Spleen (tissue), 11 donors: ENCODE data around the gene INHBE. TPM values are rescaled to one million over a fixed set of nuclear protein-coding genes. Genes with fewer than 3 reads are reported as not detected.
A peak's percentile ranks its signal among the peaks of the same experiment; 100 is the strongest.

Experiments
- DNase-seq: peaks from one replicate; pipeline ENCODE4 v3.0.0-alpha.2; 2020
- H3K27ac ChIP-seq, 8 donors: fragments of 200-600 bp; sonication (generic) in 7 of 8; 1 replicate in 4 of 8; 2 replicates in 4 of 8; pipeline versions ENCODE4 v1.5.0 to v1.8.0; 2016 to 2021; ENCODE audit warnings: inconsistent platforms in 4 of 8, mild to moderate bottlenecking in 4 of 8, moderate library complexity in 1 of 8
- H3K27me3 ChIP-seq, 7 donors: fragments of 200-600 bp; sonication (generic) in 6 of 7; replicated peaks in 1 of 7; 1 replicate in 4 of 7; 2 replicates in 3 of 7; pipeline versions ENCODE4 v1.5.0 to v1.8.0; 2016 to 2021; ENCODE audit warnings: inconsistent platforms in 3 of 7, mild to moderate bottlenecking in 1 of 7
- H3K36me3 ChIP-seq, 6 donors: fragments of 200-600 bp; sonication (generic) in 5 of 6; 1 replicate in 4 of 6; 2 replicates in 2 of 6; pipeline versions ENCODE4 v1.5.0 to v1.8.0; 2016 to 2021; ENCODE audit warnings: inconsistent platforms in 2 of 6
- H3K4me1 ChIP-seq, 6 donors: fragments of 200-600 bp; sonication (generic) in 5 of 6; 1 replicate in 3 of 6; 2 replicates in 3 of 6; pipeline versions ENCODE4 v1.5.0 to v1.8.0; 2016 to 2021; ENCODE audit warnings: inconsistent platforms in 3 of 6
- H3K4me3 ChIP-seq, 8 donors: fragments of 200-600 bp; sonication (generic) in 7 of 8; 1 replicate in 4 of 8; 2 replicates in 4 of 8; pipeline versions ENCODE4 v1.5.0 to v1.8.0; 2016 to 2021; ENCODE audit warnings: inconsistent platforms in 4 of 8, mild to moderate bottlenecking in 4 of 8, moderate library complexity in 2 of 8
- H3K9me3 ChIP-seq, 8 donors: fragments of 200-600 bp; sonication (generic) in 7 of 8; 1 replicate in 4 of 8; 2 replicates in 4 of 8; pipeline versions ENCODE4 v1.5.0 to v1.8.0; 2016 to 2021; ENCODE audit warnings: inconsistent platforms in 4 of 8
- CTCF ChIP-seq, 11 experiments: fragments of 200-600 bp in 7 of 11; fragments of 450-650 bp in 4 of 11; sonication (generic) in 4 of 11; IDR thresholded peaks in 8 of 11; conservative IDR thresholded peaks in 3 of 11; 1 replicate in 7 of 11; 2 replicates in 4 of 11; pipeline versions ENCODE4 v1.4.0 to v1.8.0; 2016 to 2021; ENCODE audit warnings: antibody characterized with exemption in 11 of 11, inconsistent platforms in 4 of 11, mild to moderate bottlenecking in 1 of 11
- POLR2A ChIP-seq, 3 donors: fragments of 450-650 bp; IDR thresholded peaks; one replicate each; pipeline ENCODE4 v1.5.1; 2017; ENCODE audit warnings: antibody characterized with exemption in 3 of 3, mild to moderate bottlenecking in 1 of 3
- POLR2AphosphoS5 ChIP-seq, 3 donors: sonication (generic); formaldehyde crosslinking; IDR thresholded peaks; one replicate each; pipeline ENCODE4 v1.5.1; 2017; ENCODE audit warnings: antibody characterized with exemption in 3 of 3
- WGBS, 5 donors: extraction: QIAGEN DNeasy Blood & Tissue Kit in 3 of 5; methylation state at CpG; one replicate each; pipeline versions ENCODE4 v1.1.5 to v1.1.7; 2013 to 2018; 5-methylcytosine and 5-hydroxymethylcytosine counted together
- intact Hi-C: fragments of 100-400 bp; cut with DNase I; formaldehyde crosslinking; loops from one replicate; pipeline ENCODE4 v1.15.0; 2023; ENCODE audit warnings: low total_unique reads
- polyA plus RNA-seq, 3 donors: library from polyadenylated mRNA; stranded (reverse); fragments of 200-250 nt; gene quantifications; one replicate each; pipeline ENCODE4 v1.2.1, GENCODE V29; 2013
- total RNA-seq, 7 donors: library from RNA; depleted of rRNA in 3 of 7; stranded (reverse); fragments of >200 nt in 3 of 7; fragmentation: NEBNext Ultra II Directional in 4 of 7; extraction: Animal tissue kit (Norgen Biotek cat#: 25700) in 4 of 7; gene quantifications; one replicate each; pipeline versions ENCODE4 v1.1.0 to v1.2.1, GENCODE V29; 2016 to 2021
- donor health status: healthy with polysubstance abuse.
- donor health status: DM: no; HTN: no; CAD: no; lungs with moderate emphysema.
- donor health status: DM: no; HTN: no; CAD: no.
- donor health status: Bipolar disorder and iron deficiency.
- donor health status: healthy.
- donor health status: DM: no; HTN: no; CAD: no.
- donor health status: DM: yes; HTN: yes; CAD: no.

INHBE gene
- total and polyA plus RNA-seq, 10 donors, result 0.02 TPM; not detected in 9

- Histone ChIP-seq H3K4me3 (peak overlapping the region; percentile 60 to 91 (median 65)), H3K4me1 (peaks cover 31 to 67% (median 46%) of the 10 kb centered on the region in 6 donors), H3K9me3 (no peaks in the 10 kb centered on the region), H3K27me3 (peaks cover 0 to 29% (median 13%) of the 10 kb centered on the region in 7 donors), H3K36me3 (no peaks in the 10 kb centered on the region), H3K27ac (peak overlapping the region; percentile 84 to 94 (median 88))
- 11 to 25% (median 14%) methylated on average over 3 of the region's 3 CpGs for WGBS, 5 donors
- intact Hi-C loops, result no loop called here
- no peak for DNase-seq
- TF ChIP-seq CTCF (IDR thresholded peaks at IDR 0.05 in 8 of 11, conservative IDR thresholded peaks at IDR 0.05 in 3 of 11), result no peak
- TF ChIP-seq POLR2A (IDR thresholded peaks at IDR 0.05), result peak in 1 of 3 donors; percentile 19
Measured at GRCh38 chr12:57458665-57459054, 3.6 kb downstream of the INHBE start.

- 0 to 2% (median 0%) methylated on average over 17 to 24 of the region's 24 CpGs for WGBS, 5 donors
- peak; percentile 97 for DNase-seq
- Histone ChIP-seq H3K36me3 (no peaks in the 10 kb centered on the region), H3K4me1 (peaks cover 31 to 67% (median 46%) of the 10 kb centered on the region in 6 donors), H3K27me3 (peaks cover 0 to 29% (median 13%) of the 10 kb centered on the region in 7 donors), H3K4me3 (peak overlapping the region; percentile 60 to 91 (median 65)), H3K9me3 (no peaks in the 10 kb centered on the region), H3K27ac (peak overlapping the region; percentile 84 to 94 (median 88))
- peak; percentile 94 to 100 (median 97) for TF ChIP-seq CTCF (IDR thresholded peaks at IDR 0.05 in 8 of 11, conservative IDR thresholded peaks at IDR 0.05 in 3 of 11)
- peak in 1 of 3 donors; percentile 51 for TF ChIP-seq POLR2A (IDR thresholded peaks at IDR 0.05)
- TF ChIP-seq POLR2AphosphoS5 (IDR thresholded peaks at IDR 0.05), result peak; percentile 62 to 88 (median 79)
- intact Hi-C loops, result no loop called here
Measured at GRCh38 chr12:57459055-57459749, 4.1 kb downstream of the INHBE start.

DNA sequence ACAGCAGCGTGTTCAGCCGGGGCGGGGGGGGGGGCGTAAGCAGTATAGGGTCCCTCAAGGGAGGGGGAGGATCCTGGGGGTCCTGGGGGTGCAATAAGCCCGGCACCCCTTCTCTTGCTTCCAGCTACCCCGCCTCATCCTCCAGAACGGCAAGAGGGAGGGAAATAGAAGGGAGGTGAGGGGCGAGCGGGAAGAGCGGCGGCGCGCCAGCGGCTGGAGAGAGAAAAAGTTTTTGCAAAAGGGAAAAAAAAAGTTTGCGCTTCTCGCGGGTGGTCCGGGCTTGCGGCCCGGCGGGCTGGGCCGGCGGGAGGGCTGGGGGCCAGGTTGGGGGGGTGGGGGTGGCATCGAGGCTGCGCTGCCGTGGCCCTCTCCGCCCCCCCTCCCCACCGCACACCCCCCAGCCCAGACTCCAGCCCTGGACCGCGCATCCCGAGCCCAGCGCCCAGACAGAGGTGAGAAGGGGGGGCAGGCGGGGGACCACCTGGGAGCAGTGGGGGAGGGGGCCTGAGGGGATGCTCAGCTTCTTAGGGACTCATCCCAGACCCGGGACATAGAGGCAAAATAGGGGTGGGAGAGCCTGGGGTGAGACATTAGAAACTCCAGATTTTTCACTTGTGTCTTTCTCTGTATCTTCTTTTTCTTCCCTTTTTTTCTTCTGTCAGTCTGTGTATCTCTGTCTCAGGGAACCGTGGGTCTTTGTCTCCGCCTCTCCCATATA lies 4.8 kb downstream of the INHBE start, which contains the start of gene GLI1:
Gene GLI1, plus strand, starts transcription at position 36 of the 718 bp plus-strand sequence. CDS start 3,907 bp downstream, outside the sequence.
- peak; percentile 81 for DNase-seq
- Histone ChIP-seq H3K27ac (peak within 1 kb of the TSS; percentile 84 to 94 (median 88)), H3K9me3 (no peaks in the 10 kb centered on the region), H3K27me3 (peaks cover 0 to 29% (median 13%) of the 10 kb centered on the region in 7 donors), H3K36me3 (no peaks in the 10 kb centered on the region), H3K4me1 (peaks cover 31 to 67% (median 46%) of the 10 kb centered on the region in 6 donors), H3K4me3 (peak within 1 kb of the TSS; percentile 60 to 91 (median 65))
- WGBS, 5 donors, result 0 to 1% (median 1%) methylated on average over 25 to 36 of the region's 36 CpGs
- no peak for TF ChIP-seq POLR2A (IDR thresholded peaks at IDR 0.05)
- TF ChIP-seq CTCF (IDR thresholded peaks at IDR 0.05 in 8 of 11, conservative IDR thresholded peaks at IDR 0.05 in 3 of 11), result no peak
- no peak for TF ChIP-seq POLR2AphosphoS5 (IDR thresholded peaks at IDR 0.05)
- intact Hi-C loops, result no loop called here

GRCh38 chr12:57460468-57460784 lies 5.3 kb downstream of the INHBE start:
- DNase-seq, result peak; percentile 81
- TF ChIP-seq POLR2A (IDR thresholded peaks at IDR 0.05) (no peak), POLR2AphosphoS5 (IDR thresholded peaks at IDR 0.05) (no peak), CTCF (IDR thresholded peaks at IDR 0.05 in 8 of 11, conservative IDR thresholded peaks at IDR 0.05 in 3 of 11) (no peak)
- Histone ChIP-seq H3K27ac (peak overlapping the region in 4 of 8 donors; percentile 8 to 90 (median 86)), H3K27me3 (peaks cover 0 to 29% (median 13%) of the 10 kb centered on the region in 7 donors), H3K4me1 (peaks cover 31 to 65% (median 46%) of the 10 kb centered on the region in 6 donors), H3K4me3 (peak overlapping the region in 7 of 8 donors; percentile 60 to 91 (median 66)), H3K36me3 (no peaks in the 10 kb centered on the region), H3K9me3 (no peaks in the 10 kb centered on the region)
- 0 to 5% (median 4%) methylated on average over 5 to 6 of the region's 6 CpGs for WGBS, 5 donors
- intact Hi-C loops, result no loop called here
